K562 treated with DMSO at 1 percent for 24 hours (cell line): ENCODE results near the gene AMBN. TPM values are rescaled to one million over a fixed set of nuclear protein-coding genes. Genes with fewer than 3 reads are reported as not detected.

Source experiments
- total RNA-seq: library from RNA; unstranded; fragments of 300-600 nt; gene quantifications from 2 replicates; pipeline ENCODE4 v1.2.3, GENCODE V29; 2022; ENCODE audit warnings: low read depth; ENCODE audit not compliant: insufficient read depth

AMBN gene
- not detected in 2 replicates for total RNA-seq

DNA sequence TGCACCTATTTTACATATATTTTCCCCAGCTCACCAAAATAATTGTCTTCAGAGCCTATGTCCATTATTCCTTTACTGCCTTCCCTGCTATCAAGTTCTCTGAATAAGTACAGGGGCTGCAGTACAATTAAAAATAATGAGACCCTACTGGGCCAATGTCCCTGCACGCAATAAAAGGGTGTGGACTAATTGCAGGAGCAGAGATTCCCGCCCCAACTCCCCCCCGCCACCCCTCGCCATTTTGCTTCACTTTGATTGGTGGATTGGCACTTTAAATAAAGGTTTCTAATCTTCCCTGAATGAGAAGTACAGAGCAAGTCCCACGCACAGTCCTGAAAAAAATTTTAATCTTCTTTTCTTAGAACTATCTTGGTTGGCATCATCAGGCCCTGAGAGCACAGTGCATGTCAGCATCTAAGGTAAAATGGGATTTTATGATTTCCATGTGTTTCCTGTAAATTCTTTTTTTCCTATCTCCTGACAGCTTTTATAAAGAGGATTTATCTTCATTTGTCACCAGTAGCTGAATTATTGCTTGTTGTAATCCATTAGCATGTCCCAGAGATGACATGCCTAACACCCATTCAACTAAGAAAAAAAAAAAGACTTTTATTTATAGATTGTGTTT, at the start of gene AMBN:
AMBN (plus strand) TSS at position 302 of the 628 bp plus-strand sequence; CDS start at position 405, 103 bp downstream.

GRCh38 chr4:70628444-70628843, 36.4 kb downstream of the AMBN start, which contains the start of gene ENAM:
ENAM (plus strand) TSS chr4:70628744; CDS start chr4:70629501, 757 bp downstream.

Other genes starting within 250 kb of the AMBN start
- not detected in 2 replicates for gene SMR3A, start 231.5 kb upstream of the AMBN start, total RNA-seq
- not detected in 2 replicates for gene SMR3B, start 209.1 kb upstream of the AMBN start, total RNA-seq
- not detected in 2 replicates for gene OPRPN, start 194.3 kb upstream of the AMBN start, total RNA-seq
- not detected in 2 replicates for gene MUC7, start 120.1 kb upstream of the AMBN start, total RNA-seq
- gene AMTN, start 73.7 kb upstream of the AMBN start, total RNA-seq: not detected in 2 replicates
- gene ENAM, start 36.5 kb downstream of the AMBN start, total RNA-seq: not detected in 2 replicates
- not detected in 2 replicates for gene JCHAIN, start 74.3 kb downstream of the AMBN start, total RNA-seq
- 19.8 and 23.2 TPM in 2 replicates for gene UTP3, start 96.3 kb downstream of the AMBN start, total RNA-seq
- gene RUFY3, start 129.7 kb downstream of the AMBN start, total RNA-seq: 21.9 and 23.8 TPM in 2 replicates
- 35.0 and 39.5 TPM in 2 replicates for gene GRSF1, start 247.6 kb downstream of the AMBN start, total RNA-seq